GM19238 (cell line): ENCODE results near the gene SERPINA12.
"Not testable (repeated sequence)": the region's sequence is repeated elsewhere in the genome, so short reads cannot be mapped to it uniquely, and the experiment has no call there.

Experiments used
- DNase-seq: peaks from one replicate; pipeline ENCODE4 v3.0.0; 2011; ENCODE audit warnings: low spot score; ENCODE audit not compliant: insufficient read length

The SERPINA12 gene

DNA sequence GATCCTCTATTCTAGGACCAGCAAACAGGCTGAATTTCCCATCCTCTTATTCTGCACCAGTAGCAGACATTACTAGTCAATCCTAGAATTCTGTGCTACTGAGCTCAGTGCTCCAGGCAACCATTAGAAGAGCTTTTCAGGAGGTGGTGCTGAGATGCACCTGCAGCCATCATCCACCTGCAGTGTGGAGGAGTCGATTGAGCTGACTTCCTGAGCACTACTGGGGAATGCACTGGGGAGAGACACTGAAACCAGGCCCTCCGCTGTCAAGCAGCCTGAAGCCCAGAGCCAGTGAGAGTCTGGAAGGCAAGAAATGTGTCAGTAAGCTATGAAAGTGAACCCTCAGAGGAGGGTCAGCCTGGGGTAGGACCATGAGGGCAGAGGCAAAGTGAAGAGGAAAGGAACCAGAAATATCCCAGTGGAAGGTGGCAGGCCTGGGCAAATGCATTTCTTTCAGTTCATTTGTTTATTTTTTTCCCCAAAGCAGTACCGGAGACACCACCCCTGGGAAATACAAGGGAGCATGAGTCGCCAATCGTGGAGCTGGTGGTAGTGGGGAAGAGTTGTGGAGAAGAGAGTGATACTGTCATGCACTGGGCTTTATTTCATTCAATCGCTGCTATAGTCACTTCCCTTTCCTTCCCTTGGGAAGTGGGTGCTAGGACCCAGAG, 28.9 kb upstream of the SERPINA12 start:
- no peak for DNase-seq

DNA sequence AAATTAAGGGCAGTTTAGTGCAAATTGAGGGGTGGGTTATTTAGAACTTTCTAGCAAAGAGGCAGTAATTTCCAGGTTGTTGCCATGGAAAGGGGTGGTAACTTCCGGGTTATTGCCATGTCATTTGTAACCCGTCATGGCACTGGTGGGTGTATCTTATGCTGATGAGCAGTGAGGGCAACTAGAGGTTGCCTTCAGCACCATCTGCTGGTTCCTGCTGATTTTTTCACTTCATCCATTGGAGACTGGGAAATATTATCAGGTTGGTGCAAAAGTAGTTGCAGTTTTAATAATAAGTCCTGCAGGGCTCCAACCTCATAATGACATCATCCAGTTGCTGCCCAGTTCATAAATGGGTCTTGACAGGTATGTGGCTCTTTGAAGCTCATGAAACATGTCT, 27.6 kb upstream of the SERPINA12 start:
- DNase-seq: no peak

DNA sequence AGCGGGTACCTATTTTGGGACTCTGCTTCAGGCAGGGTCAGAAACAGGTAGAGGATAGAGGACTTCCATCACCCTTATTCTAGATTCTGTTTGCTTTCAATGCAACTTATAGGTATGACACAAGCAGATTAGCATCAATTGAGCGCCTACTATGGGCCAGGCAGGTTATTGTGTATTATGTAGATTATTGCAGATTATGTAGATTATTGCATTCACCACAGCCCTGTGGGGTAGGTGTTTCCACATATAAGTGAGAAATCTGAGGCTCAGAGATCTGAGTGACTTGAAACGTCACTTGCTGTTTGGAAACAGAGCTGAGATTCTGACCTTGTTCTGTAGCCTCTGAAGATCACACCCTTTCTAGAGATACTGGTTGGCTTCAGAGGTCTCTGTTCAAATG, 26.2 kb upstream of the SERPINA12 start:
- DNase-seq: no peak

DNA sequence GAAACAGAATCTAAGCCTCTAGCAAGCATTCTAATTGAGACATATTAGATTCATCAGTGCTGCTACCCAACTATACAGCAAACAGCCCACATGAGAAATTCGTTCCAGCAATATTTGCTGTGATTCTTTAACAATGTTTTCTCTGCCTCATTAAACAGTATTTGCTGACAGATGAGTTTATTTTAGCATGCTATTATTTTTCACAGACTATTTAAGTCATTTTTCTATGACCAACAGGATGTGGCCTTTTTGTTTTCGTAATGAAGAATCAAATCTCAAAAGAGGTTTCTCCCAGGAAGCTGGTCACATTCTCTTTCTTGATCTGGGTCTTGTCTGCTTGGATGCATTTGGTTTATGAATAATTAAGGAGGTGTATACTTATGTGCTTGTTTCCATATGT, 23.2 kb upstream of the SERPINA12 start:
- no peak for DNase-seq

DNA sequence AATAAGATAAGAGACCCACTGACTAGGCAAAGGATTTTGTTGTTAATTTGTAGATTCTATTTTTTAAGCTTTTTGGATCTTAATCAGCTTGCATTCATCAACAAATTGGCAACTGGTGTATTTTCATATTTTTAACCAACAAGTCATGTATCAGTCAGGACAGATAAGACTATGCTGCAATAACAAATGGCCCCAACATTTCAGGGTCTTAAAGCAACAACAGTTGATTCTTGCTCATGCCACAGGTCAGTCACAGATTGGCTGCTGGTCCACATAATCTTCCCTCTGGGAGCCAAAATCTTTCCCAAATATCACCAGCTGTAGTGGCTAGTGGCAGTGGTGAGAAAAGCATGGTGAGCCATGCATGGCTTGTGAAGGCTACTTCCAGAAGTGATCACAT, 21.9 kb upstream of the SERPINA12 start:
- no peak for DNase-seq

DNA sequence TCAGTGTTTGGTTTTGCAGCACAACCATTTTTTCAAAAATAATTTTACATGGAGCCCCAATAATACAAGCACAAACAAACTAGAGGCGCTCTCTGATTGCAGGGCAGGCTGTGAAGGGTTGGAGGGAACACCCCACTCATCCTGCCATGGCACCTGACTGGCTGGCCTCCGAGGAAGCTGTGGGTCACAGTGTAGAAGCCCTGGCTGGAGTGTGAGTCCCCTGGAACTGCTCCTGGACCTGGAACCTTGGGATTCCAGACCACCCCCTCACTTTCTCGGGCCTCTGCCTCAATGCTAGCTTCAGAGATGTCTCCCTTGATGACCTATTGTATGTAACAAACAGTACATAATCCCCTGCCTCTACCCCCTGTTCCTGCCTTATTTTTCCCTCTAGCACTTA, 14.8 kb upstream of the SERPINA12 start:
- DNase-seq: no peak

DNA sequence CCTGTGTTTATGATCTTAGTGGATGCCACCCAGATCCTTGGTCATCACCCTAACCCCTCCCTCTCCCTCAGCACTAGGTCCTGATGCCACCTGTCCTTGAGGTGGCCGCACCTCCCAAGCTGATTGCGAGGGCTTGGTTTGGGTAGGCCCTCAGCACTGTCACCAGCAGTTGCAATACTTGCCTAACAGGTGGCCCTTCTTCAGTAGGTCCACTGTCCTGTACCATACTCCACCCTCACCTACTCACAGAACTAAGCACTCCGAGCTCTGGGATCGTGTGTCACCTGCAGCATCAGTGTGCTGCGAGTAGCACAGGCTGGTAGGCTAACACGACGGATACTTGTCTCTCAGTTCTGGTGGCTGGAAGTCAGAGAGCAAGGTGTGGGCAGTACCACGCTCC, 14.0 kb upstream of the SERPINA12 start:
- DNase-seq: no peak

DNA sequence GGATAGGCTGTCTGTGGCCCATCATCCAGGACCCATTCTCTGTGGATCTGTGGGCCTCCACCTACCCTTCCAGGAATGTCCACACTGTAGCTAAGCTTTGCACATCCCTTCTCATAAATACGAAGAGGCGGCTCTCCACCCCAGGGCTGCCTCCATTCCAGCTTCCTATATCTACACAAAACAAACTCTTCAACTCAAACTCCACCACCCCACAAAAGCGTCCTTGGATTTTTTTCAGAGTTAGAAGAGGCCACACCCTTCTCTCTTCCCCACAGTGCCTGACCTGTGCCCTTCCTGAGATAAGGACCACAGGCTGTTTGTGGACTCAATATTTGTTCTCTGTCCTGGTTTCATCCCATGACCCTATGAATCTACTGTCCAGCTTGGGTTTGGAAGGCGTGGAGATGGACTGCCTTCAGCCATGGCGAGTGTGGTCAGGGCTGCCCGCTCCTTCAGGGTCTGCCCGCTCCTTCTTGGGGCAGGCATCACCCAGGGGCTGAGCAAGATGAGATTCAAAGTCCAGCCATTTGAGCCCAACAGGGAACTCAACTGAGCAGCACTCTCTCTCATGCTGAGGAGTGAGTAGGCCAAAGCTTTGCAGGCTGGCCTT, 13.0 kb upstream of the SERPINA12 start:
- DNase-seq: no peak

DNA sequence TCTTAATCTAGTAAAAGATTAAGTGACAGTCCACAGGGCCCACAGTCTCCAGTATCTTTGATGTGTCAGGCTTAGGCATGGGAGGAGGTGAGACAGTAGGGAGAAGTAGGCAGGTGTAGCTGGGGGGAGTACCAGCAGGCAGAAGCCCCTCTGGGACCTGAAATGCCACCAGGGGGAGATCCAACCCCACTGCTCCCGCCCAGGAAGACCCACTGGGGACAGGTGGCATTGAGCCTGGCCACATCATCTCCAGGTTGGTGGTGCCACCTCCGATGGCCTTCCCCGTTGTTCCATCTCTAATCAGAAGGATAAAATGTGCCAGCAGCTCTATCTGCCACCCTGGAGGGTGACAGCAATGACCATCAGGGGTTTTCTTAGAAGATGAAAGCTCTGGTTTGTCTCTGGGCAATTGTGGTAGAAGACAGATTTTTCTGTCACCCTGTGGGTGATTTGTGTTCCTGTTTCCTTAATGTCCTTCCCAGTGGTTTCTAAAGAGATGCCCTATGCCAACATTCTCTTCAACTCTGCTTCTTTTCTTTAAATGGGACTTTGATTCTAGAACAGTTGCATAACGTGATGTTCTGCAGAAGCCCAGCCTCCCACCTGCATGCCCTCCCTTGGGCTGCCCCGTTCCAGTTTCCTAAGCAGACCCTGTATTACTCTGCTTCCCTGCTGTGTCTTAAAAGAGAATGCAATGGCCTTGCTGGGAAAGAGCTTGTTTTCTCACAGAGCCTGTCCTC, 12.3 kb upstream of the SERPINA12 start:
- no peak for DNase-seq

DNA sequence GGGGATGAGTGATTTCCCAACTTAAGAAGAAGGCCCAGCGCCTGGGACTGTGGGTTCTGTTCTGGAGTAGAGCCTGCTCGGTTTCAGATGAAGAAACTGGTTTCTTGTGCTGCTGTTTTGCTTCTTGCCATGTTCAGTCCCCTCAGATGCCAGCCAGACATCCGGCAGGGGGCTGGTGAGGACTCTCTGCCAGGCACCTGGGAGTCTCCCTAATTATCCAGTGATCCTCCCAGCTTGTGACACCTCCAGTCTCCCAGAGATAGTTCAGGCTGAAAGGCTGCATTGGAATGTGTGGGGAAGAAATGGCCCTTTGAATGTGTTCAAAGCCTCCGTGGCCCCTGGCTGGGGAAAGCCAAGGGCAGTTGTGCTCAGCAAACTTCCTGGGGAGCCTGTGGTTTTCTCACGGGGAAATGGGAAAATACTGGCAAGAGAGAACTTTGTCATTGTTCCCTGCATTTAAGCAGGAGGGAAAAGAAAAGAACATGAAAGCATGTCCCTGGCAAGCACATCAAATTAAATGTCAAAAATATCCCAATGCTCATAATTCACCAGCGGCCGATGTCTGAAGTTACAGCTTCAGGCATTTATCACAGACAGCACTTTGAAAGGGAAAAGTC, 8.5 kb upstream of the SERPINA12 start:
- no peak for DNase-seq

DNA sequence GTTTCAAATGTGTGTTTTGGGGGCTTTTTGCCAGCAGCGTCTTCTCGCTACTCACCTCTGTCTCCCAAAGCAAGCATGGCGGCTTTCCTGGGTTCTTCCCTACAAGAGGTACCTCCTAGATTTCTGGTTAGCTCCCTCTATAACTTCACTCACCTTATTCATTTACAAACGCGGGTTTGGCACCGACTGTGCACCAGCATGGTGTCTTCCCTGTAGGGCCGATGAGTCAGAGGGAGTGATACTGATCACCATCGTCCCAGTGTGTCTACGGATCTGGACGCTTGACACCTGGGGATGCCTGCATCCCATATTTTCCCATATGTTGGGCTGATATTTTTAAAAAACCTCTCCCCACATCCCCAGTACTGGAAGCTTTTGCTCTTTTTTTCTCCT, 8.0 kb upstream of the SERPINA12 start:
- no peak for DNase-seq

DNA sequence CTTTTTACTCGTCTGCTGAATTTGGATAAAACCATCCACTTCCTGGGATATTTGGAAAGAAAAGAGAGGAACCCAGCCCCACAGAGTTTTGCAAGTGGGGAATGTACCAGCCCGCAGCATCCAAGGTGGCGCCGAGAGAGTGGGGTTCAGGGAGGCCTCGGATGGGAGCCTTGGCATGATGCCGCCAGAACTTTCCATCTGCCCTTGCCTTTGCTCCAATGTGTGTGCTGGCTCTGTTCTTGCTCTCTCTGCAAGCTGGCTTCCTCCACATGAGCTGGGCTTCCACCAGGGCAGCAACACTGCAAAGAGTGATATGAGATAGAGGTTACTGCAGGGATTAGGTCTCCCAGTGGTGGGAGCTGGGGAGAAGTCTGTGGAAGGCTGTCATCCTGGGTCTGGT, 6.6 kb upstream of the SERPINA12 start:
- DNase-seq: no peak

DNA sequence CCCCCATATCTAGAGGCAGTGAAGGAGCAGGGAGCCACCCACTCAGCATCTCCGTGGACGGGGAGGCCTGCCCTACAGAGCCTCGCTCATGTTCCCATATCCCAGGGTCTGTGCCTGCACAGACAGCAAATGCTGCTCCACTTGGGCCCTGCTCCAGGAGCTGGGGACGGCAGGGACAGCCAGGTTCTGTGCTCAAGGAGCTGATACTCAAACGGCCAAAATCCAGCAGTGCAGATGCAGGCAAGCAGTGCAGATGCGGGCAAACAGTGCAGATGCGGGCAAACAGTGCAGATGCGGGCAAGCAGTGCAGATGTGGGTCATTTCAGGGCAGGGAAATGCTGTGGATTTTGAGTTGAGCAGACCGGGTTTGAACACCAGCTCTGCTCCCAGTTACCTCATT, 6.2 kb upstream of the SERPINA12 start:
- no peak for DNase-seq

DNA sequence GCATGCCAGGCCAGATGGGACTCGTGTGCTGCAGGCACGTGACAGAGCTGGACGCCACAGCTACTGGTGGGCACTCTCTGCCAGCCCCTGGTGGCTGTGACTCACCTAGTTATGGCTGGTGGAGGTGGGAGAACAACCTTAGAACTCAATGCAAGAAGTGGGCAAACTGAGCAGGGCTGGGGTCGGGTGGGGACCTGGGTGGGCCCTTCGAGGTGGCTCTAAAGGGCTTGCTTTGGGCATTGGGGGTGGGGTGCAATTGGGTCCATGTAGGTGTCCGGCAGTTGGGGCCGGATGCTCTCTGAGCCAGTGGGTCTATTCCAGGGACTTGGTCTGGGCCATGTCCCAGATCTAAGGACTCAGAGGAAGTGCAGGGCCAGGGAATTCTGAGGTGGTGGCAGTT, 5.1 kb upstream of the SERPINA12 start:
- no peak for DNase-seq

DNA sequence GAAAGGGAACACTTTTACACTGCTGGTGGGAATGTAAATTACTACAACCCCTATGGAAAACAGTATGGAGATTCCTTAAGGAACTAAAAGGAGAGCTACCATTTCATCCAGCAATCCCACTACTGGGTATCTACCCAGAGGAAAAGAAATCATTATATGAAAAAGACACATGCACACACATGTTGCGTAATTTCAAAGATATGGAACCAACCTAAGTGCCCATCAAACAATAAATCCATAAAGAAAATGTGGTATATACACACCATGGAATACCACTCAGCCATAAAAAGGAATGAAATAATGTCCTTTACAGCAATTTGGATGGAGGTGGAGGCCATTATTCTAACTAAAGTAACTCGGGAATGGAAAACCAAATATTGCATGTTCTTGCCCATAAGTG, 1.2 kb upstream of the SERPINA12 start:
- not testable (repeated sequence) for DNase-seq

DNA sequence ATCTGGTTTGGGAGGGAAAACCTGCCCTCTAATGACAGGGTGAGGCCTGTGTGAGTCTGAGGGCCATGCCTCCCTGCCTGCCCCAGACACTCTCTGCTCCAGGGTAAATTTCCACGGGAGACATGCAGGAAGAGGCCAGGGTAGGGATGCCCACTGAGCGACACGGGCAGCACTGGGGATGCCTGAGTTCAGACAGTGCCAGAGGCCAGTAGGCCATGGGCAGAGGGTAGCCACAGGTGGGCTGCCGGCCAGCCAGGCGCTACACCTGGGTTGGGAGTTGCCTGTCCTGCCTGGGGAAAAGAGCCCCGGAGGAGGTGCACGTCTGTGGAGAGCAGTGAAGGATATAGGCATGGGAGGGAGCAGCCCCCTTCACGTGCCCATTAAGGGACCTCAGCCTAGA, 3.6 kb downstream of the SERPINA12 start:
- no peak for DNase-seq

DNA sequence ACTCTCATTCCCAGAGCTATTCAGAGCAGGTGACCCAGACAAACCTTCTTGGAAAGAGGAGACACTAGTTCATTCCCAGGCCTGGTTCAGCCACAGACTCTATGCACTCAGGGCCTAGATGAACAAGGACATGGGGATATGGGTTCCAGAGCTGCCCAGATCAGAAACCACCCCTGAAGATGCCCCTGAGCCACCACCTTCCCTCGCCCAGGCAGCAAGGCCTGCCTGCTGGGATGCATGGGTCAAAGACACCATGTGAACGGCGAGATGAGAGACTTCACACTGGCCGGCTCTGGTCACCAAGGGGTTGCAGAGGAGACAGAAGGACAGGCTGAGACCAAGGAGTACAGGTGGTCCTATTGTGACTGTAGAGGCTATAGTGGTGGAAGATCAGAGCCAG, 4.1 kb downstream of the SERPINA12 start:
- DNase-seq: no peak

DNA sequence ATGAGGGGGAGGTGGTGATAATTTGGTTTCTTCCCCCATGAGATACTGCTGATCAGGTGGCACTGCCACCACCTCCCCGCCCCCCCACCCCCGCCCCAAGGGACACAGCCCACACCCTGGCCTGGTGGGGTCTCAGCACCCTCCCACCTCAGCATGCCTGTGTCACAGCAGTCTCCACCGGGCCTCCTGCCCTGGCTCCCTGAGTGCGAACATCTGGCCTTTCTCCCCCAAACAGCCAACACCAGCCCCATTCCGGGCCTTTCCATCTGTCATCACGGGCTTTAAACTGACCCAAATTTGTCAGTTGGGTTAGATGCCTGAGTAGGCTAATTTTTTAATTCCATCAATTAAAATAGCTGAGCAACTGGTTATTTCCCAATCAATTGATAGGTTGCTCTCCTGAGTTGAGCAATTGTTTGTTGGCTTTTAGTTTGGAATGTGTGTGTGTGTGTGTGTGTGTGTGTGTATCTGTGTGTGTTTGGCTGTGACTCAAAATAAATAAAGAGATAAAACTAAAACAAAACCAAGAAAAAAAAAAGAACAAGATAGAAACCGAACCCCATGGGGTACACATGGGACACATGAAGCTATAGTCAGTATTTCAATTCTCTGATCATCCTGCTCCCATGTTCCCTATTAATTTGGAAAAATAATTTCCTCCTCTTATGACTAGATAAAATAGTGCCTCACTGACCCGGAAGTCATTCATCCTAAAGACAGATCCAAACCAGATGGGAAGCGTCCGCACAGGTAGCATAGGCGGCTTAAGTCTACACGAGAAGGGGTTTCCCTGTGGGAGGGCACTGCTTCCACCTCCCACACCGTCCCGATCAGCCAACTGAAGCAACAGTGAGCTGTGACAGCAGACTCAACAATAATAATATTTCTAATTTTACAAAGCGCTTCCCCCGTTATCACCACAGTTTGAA, 7.4 kb downstream of the SERPINA12 start:
- no peak for DNase-seq

DNA sequence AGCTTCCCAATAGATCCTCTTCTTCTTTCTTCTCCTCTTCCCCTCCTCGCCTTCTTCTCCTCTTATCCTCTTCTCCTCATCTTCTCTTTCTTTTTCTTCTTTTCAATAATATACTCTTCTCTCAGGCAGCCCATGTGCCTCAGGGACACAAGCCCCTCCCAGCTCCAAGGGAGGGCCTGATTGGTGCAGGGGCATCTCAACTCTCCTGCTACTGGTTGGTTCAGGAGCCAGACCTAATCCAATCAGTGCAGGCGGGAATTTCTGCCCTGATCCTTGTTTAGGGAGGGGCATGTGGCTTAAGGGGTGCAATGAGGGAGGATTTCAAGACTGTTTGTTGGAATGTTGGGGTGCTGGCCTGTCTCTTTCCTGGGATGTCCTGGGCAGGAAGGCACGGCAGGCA, 9.0 kb downstream of the SERPINA12 start:
- no peak for DNase-seq

DNA sequence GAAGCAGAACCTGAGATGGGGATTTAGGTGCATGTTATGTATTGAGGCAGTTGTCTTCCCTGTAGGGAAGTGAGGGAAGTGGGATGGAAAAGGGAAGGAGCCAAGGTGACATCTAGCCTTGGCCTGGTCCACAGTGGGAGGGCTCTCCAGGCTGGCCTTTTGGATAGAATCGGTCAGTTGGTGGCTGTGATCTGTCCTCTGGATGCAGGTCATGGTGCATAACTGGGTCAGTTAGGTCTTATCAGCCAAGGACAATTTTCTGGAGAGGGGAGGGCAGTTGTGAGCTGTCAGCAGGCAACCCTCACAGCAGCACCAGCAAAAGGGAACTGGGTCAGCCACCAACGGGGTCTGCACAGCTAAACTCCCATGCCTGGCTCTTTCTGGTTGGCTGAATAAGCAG, 9.6 kb downstream of the SERPINA12 start:
- DNase-seq: no peak

DNA sequence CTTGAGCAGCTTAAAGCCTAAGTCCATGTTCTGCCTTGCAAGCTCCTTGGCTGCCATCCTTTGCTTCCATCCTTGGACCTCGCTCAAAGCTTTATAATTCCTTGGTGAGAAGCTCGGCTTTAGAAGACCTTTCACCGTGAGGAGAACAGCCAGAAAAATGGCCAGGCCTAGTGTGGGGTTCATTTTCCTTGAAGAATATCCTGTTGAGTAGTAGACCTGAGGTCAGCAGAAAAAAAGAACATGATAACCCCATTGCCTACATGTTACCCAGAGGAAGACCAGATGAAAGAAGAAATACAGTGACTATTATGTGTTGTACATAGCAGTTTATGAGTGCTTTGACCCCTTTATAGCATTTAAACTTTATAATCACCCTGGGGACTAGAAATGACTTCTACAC, 11.1 kb downstream of the SERPINA12 start:
- no peak for DNase-seq
